NCI-H2081 (cell line): ENCODE data around the gene URB2.
"Not testable (repeated sequence)": the region's sequence is repeated elsewhere in the genome, so short reads cannot be mapped to it uniquely, and the experiment has no call there.

Experiments used
- DNase-seq, 2 experiments: peaks; one replicate each; lab custom pipeline; 2025; lab: John Stamatoyannopoulos, UW

URB2 gene

GRCh38 chr1:229614701-229615100, 11.3 kb upstream of the URB2 start:
- peak in 1 of 2 experiments; percentile 16 for DNase-seq

DNA sequence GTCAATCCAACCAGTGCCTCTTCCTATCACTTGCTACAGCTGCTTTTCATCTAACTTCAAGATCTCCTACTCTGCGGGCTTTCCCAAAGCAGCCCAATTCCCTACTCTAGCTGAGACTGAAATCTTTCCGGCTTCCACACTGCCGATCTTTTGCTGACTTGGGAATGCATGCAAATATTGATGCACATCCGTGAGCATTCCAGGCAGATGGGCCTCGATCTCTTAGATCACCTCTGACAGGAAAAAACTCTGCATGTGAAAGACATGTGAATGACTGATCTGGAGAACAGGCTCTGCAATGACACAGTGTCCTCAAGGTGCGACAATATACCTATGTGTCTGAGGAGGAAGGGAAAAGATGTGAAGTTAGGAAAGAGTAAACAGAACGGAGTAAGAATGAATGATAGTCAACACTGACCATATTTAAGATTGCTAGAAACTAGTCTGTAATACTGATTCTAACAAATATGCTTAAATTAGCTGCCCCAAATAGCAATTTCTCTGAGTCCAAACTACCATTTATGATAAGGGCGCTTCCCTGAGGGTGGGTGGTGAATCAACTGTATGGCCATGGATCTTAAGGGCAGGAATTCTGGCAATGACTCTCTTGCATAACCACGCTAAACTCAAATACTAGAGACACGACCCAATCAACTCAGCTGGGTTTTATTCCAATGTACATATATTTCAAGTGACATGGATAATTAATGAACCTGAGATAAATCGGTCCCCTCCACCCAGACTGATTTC, 8.5 kb upstream of the URB2 start:
- DNase-seq = no peak

DNA sequence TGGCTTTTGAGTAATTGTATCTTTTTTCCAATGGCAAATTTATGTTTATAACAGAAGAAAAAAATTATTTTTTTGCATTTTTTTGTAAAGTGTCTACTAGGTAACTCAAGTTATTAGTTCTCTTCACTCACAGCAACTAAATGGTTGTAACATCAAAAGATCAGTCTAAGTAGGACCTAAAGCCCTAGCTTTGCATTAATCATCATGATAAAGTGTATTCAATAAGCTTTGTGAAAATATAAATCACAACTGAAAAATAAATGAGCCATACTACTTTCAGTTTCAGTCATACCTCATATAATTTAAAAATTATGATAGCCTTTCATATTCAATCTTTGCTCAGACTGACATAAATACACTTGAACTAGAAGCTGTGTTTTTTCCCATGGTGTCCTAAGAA, 7.0 kb upstream of the URB2 start:
- no peak for DNase-seq

DNA sequence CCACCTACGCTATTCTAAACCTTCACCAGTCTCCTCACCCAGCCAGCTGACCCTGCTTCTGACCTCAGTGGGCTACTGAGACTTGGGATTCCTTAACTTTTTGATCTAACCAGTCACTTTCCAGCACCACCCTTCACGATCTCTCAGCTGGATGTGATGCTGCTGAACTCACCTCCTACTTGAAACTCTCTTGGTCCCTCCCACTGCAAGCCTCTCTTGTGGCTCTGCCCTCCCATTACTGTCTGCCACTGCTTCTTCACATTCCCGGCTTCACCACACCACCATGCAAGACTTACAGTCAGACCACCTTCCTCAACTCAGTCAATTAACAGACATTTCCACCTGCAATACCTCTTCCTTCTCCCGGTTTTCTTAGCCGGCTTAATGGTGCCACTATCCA, 6.4 kb upstream of the URB2 start:
- no peak for DNase-seq

GRCh38 chr1:229620876-229621275, 5.2 kb upstream of the URB2 start:
- DNase-seq = no peak

GRCh38 chr1:229621663-229622062, 4.4 kb upstream of the URB2 start:
- DNase-seq = no peak

- not testable (repeated sequence) for DNase-seq
These were observed 3.4 kb upstream of the URB2 start for GRCh38 chr1:229622641-229623120.

DNA sequence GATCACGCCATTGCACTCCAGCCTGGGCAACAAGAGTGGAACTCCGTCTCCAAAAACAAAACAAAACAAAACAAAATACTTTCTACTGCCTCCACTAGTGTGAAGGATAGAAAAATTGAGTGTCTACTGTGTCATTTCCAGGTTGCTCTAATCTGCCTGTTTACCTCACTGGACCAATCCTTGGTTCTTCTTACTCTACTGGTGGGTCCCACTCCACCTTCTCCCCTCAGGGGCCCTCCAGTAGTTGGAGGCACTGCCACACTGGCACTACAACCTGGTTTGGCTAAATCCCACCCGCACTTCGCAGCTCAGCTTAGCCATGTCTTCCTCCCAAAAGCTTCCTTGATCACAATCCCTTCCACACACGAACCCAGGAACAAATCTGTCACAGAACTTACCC, 2.8 kb upstream of the URB2 start:
- DNase-seq = no peak

DNA sequence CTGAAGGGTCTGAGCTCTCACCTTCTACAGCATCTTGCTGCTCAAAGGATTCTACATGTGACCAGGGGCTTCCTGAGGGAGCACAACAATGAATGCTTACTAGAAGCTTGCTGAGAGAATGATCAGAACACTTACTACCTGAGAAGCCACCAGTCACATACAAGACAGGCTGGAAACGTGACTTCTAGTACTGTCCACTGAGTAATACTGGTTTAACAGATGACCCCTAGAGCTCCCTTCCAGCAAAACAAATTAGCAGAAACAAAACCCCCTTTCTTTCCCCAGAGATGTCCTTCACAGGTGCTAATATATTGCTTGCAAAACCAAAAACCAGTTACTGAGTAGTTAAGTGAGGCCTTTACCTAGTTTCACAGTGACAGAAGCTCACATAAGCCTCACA, 2.2 kb upstream of the URB2 start:
- no peak for DNase-seq

DNA sequence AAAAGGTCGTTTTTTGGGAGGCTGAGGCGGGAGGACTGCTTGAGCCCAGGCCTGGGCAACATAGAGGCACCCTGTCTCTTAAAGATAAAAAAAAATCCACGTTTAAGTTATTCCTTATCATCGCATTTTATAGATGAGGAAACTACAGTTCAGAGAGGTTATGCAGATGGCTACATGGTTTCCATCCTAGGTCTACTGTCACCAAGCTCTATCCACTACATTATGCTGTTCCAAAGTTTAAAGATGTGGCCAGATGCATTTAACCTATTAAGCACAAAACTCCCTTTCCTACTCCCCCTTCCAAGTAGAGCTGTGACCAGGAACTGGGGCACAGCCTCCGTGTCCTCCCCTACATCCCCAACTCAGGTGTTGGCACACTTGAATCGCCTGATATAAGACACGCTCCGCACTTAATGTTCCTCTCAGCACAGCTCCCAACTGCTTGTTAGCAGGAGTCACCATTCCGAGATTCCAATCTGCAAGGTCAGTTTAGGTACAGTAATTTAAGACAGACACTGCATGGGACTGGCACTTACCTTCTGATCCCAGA, 1.5 kb upstream of the URB2 start:
- no peak for DNase-seq

DNA sequence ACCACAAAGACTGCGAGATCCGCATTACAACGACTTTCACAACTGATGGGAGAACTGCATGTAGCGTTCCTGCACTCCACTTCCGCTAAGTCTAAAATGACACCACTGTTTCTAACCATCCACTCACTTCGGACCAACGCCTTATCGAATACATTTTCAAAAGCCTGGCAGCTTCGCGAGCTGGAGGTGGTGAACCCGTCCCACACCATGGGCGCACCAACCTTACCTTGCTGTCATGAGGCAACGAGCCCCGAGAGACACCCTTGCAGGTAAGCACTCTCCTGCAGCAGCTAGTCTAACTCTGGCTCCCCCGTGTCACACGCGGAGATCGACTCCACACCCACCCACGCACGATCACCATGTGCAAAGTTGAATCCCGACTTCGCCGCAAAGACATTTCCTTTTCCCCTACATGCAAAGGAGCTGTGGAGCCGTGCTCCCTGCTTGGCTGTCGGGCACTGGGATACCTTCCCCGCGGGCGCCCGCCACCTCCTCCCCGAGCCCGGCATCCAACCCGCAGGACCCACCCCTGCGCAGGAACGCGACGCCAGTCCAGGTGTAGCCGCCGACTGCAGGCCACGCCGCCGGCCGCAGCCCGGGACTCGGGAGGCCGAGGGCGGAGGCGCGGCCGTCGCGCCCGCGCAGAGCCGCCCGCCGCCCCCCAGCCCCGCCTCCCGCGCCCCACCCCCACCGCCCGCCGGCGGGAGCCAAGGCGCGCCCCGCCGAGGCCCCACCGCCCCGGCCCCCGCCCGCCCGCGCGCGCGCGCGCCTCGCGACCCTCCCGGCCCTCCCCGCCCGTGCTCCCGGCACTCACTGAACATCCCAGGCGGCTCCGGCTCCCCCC, 754 bp upstream of the URB2 start:
- DNase-seq = peak; percentile 52 to 70

DNA sequence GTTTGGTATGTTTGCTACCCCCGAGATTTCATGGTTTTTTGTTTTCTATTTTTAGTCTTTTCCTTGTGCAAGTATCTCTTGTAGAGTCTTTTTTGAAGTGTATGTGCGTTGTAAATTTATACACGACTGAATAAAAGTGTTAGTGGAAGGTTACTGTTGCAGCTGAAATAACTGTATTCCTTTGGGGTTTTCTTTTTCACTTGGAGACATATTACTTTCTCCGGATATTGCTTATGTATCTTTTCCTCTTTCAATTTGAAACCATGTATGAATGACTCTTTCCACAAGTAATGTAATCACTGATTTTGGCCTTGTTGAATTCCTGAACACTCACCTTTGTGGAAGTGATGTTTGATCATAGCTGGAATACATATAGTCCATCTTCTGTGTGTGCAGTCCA, 956 bp downstream of the URB2 start:
- DNase-seq = no peak

GRCh38 chr1:229629261-229629660, 3.2 kb downstream of the URB2 start:
- no peak for DNase-seq

GRCh38 chr1:229631148-229631547, 5.1 kb downstream of the URB2 start:
- no peak for DNase-seq

DNA sequence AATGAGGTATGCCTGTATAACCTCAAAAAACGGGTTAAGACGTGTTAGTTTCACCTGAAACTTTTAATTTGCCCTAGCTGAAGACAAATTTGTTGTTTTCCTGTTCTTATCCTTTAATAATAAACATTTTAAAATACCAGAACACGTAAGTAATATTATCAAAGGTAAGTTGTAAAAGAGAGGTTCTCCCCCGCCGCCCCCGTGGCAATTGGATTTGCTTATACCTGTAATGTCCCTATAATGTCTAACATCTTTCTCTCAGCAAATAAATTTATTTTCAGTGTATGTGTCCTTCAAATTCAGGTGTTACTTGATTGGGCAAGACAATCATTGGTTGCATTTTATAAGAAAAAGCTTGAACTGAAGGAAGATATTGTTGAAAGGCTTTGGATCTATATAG, 5.9 kb downstream of the URB2 start:
- DNase-seq = no peak

DNA sequence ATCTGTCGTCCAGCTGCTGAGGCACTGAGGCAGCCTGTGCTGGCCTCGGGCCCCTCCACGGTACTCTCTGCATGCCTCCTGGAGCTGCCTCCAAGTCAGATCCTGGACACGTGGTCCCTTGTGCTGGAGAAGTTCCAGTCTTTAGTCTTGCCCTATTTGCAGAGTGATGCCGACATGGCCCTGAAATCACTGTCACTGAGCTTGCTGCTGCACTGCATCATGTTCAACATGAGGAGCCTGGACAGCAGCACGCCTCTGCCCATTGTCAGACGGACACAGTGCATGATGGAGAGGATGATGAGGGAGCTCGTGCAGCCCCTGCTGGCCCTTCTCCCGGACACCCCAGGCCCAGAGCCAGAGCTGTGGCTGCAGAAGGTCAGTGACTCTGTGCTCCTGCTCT, 10.0 kb downstream of the URB2 start:
- DNase-seq = no peak

DNA sequence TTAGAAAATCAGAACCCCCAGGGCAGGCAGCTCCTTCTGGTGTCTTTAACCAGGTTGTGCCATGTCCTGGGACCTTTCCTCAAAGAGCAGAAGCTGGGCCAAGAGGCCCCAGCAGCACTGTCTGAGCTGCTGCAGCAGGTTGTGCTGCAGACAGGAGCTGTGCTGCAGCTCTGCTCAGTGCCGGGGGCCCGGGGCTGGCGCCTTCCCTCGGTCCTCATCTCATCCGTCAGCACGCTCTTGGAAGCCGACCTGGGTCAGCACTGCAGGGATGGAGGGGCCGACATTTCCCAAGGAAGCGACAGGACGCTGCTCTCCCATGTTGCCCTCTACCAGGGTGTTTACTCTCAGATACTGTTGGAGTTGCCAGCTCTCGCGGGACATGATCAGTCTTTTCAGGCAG, 11.7 kb downstream of the URB2 start:
- no peak for DNase-seq

GRCh38 chr1:229640455-229640854, 14.4 kb downstream of the URB2 start:
- DNase-seq = peak; percentile 23 to 36

DNA sequence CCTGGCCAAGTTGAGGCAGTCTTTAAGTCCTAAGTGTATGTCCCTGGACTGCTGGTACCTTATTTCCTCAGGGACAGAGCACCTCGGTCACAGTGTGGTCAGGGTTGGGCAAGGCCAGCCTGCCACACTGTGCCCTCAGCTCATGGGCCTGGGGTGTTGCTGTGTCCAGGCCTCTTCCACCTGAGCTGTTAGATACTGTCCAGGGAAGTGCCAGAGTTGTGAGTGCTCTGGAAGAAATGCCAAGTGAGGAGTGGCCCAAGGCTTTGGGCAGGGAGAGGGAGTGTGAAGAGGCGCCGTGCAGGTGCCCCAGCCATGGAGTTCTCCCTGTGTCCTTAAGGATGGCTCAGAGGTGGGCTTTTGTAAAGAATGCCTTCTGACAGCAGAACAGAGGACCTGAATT, 15.3 kb downstream of the URB2 start:
- no peak for DNase-seq

DNA sequence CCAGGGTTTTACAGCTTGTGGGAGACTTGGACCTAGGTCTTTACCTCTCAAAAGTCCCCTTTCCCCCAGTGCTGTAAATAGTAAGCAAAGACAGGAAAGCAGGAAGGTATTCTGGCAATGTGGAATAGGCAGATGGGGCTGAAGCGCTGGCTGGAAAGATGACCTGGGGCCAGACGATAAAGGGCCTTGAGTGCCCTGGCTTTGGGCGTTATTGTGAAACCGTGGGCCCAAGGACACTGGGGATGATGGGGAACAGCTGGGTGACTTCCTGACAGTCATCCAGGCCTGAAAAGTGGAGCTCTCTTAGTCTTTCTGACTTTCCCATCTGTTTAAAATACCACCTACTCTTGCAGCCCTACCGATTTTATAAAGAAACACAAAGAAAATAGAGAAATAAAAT, 16.3 kb downstream of the URB2 start:
- DNase-seq = no peak

DNA sequence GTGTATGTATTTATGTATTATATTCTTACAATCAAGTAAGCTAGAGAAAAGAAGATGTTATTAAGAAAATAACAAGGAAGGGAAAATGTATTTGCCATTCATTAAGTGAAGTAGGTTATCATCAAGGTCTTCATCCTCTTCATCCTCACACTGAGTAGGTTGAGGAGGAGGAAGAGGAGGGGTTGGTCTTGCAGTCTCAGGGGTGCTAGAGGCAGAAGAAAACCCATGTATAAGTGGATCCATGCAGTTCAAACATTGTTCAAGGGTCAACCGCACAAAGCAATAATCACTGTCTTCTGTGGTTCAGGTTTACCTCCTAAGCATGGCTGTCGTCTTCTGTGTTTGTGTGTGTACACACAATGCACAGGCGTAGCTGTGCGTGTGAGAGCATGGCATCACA, 16.9 kb downstream of the URB2 start:
- no peak for DNase-seq

DNA sequence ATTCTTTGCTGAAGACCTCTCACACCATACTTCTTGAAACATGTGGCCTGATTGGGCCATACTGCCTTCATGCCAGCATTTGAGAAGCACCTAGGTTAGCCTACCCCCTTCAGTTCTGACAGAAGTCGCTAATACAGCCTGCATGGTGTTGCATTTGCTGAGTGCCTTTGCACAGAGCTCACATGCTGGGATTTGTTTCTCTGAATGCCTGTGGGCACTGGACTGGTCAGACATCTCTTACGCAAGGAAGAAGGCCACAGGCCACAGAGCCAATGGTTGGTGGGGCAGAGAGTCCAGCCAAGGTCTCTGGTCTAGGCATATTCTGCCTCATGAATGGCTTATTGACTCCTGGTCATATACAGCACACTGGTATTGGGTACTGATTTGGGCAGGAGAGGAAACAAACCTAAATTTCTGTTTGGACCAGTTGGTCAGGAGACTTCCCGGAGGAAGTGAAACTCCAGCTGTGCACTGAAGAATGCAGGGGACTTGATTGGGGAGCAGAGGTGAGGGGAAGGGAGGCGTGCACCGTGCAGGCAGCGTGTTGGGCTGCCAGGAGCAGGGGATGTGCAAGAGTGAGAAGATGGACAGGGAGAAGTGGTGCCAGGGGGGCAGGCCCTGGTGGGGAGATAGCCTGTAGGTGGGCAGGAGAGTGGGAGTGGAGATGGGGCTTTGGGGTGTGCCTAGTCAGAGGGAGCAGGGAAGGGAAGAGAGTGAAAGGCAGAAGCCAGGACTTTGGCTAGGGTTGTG, 18.1 kb downstream of the URB2 start:
- no peak for DNase-seq
